Retinal pigment epithelial cell (primary cell): ENCODE data around the gene TFRC.
A peak's percentile ranks its signal among the peaks of the same experiment; 100 is the strongest.
"Not testable (repeated sequence)": the region's sequence is repeated elsewhere in the genome, so short reads cannot be mapped to it uniquely, and the experiment has no call there.

Experiments
- DNase-seq: peaks from one replicate; pipeline ENCODE4 v3.0.0-alpha.2; 2010; ENCODE audit warnings: low read depth
- H3K4me3 ChIP-seq: 2 replicates; pipeline ENCODE4 v1.5.1; 2011; ENCODE audit warnings: mild to moderate bottlenecking, low read length, control low read depth, moderate library complexity
- CTCF ChIP-seq: conservative IDR thresholded peaks from 2 replicates; pipeline ENCODE4 v1.5.1; 2011; ENCODE audit warnings: low read depth, low read length, control low read depth, inconsistent platforms

The TFRC gene

GRCh38 chr3:196079682-196080081 is 2.2 kb downstream of the TFRC start:
- DNase-seq: no peak
- H3K4me3 ChIP-seq: no peak overlapping the region
- no peak for TF ChIP-seq CTCF

GRCh38 chr3:196075013-196075412 is 6.9 kb downstream of the TFRC start:
- H3K4me3 ChIP-seq: no peak overlapping the region
- no peak for DNase-seq
- TF ChIP-seq CTCF: no peak

GRCh38 chr3:196073255-196073753 is 8.6 kb downstream of the TFRC start:
- H3K4me3 ChIP-seq: no peak overlapping the region
- peak; percentile 85 for TF ChIP-seq CTCF
- no peak for DNase-seq

GRCh38 chr3:196072313-196072712 is 9.6 kb downstream of the TFRC start:
- no peak for TF ChIP-seq CTCF
- DNase-seq: no peak
- H3K4me3 ChIP-seq: no peak overlapping the region

- not testable (repeated sequence) for H3K4me3 ChIP-seq, DNase-seq
These were observed 13.1 kb downstream of the TFRC start for GRCh38 chr3:196068812-196069211.

- DNase-seq: no peak
- no peak overlapping the region for H3K4me3 ChIP-seq
- no peak for TF ChIP-seq CTCF
These were observed 14.5 kb downstream of the TFRC start for GRCh38 chr3:196067439-196067838.

- no peak for DNase-seq
These were observed 17.9 kb downstream of the TFRC start for GRCh38 chr3:196063971-196064370.

More at GRCh38 chr3:196063971-196064370, 17.9 kb downstream of the TFRC start:
- no peak overlapping the region for H3K4me3 ChIP-seq
- TF ChIP-seq CTCF: no peak
